K562 (cell line): ENCODE measurements around the gene LRP1B. TPM values are rescaled to one million over a fixed set of nuclear protein-coding genes. Genes with fewer than 3 reads are reported as not detected.

ENCODE experiments used
- ATAC-seq: fragments of 200-7000 bp; cut with Tn5 transposase; 3 replicates; pipeline ENCODE4 v1.9.1; 2020; ENCODE audit warnings: moderate library complexity
- BruUV-seq: library from RNA; stranded (reverse); fragments of 400-500 nt; replicated peaks from 2 replicates; lab custom pipeline; 2021; lab: Mats Ljungman, UMichigan
- CTCF ChIA-PET: fragments of 300-600 bp; formaldehyde crosslinking; extraction: SDS; loops from one replicate; lab custom pipeline; 2021; ENCODE audit warnings: low intra/inter-chr PET ratio; lab: Yijun Ruan, JAX
- POLR2A ChIA-PET: fragments of 300-600, 350-650 bp; sonication (Branson Sonifier 250); formaldehyde crosslinking; extraction: SDS; loops from one replicate; lab custom pipeline; 2021; ENCODE audit warnings: antibody characterized with exemption, inconsistent platforms; lab: Yijun Ruan, JAX
- DNase-seq, 4 experiments: peaks; one replicate each; pipeline versions ENCODE4 v3.0.0 to v3.0.0-alpha.2; 2011 to 2018; ENCODE audit warnings: low spot score in 3 of 4, mixed read lengths in 3 of 4; ENCODE audit errors: extremely low read depth in 1 of 4
- FAIRE-seq: peaks from 2 replicates; lab custom pipeline; 2011; peaks lifted over from hg19 to GRCh38; lab: Jason Lieb, UNC
- H2AFZ ChIP-seq: 2 replicates; pipeline ENCODE4 v1.6.0; 2011; ENCODE audit warnings: low read depth, low read length, control low read depth, inconsistent platforms
- H3K27ac ChIP-seq: fragments of 200-600 bp; 3 replicates; pipeline ENCODE4 v1.8.0; 2011; ENCODE audit warnings: low read depth, mild to moderate bottlenecking, control low read depth, inconsistent platforms, low read length, moderate library complexity, mixed read lengths; ENCODE audit errors: extremely low read depth
- H3K27me3 ChIP-seq, 2 experiments: fragments of 300-600 bp in 1 of 2; 2 replicates in 1 of 2; 3 replicates in 1 of 2; pipeline versions ENCODE4 v1.6.0 to v1.8.0; 2011; ENCODE audit warnings: inconsistent platforms in 2 of 2, low read length in 2 of 2, mild to moderate bottlenecking in 1 of 2, mixed read lengths in 1 of 2, moderate library complexity in 1 of 2; ENCODE audit not compliant: control insufficient read depth in 2 of 2, insufficient read depth in 2 of 2
- H3K36me3 ChIP-seq: fragments of 300-600 bp; 3 replicates; pipeline ENCODE4 v1.8.0; 2011; ENCODE audit warnings: mild to moderate bottlenecking, low read length, inconsistent platforms; ENCODE audit not compliant: control insufficient read depth, insufficient read depth
- H3K4me1 ChIP-seq, 2 experiments: fragments of 200-600 bp in 1 of 2; replicated peaks in 1 of 2; 2 replicates in 1 of 2; 3 replicates in 1 of 2; pipeline versions ENCODE4 v1.5.1 to v1.8.0; 2011; ENCODE audit warnings: inconsistent platforms in 2 of 2, low read length in 2 of 2, mild to moderate bottlenecking in 1 of 2, mixed read lengths in 1 of 2, moderate library complexity in 1 of 2; ENCODE audit not compliant: control insufficient read depth in 2 of 2, insufficient read depth in 2 of 2
- H3K4me2 ChIP-seq: 2 replicates; pipeline ENCODE4 v1.6.1; 2011; ENCODE audit warnings: low read length, control low read depth, inconsistent platforms, mixed read lengths; ENCODE audit not compliant: insufficient read depth
- H3K4me3 ChIP-seq: fragments of 200-600 bp; sonication (generic), shearing (Covaris generic); 2 replicates; pipeline ENCODE4 v1.5.1; 2016; ENCODE audit warnings: control low read depth, inconsistent platforms
- H3K79me2 ChIP-seq: fragments of 200-600 bp; 3 replicates; pipeline ENCODE4 v1.8.0; 2011; ENCODE audit warnings: low read length, inconsistent platforms; ENCODE audit not compliant: control insufficient read depth, insufficient read depth
- H3K9ac ChIP-seq, 2 experiments: 2 replicates each; pipeline versions ENCODE4 v1.6.0 to v1.6.1; 2011; ENCODE audit warnings: low read depth in 2 of 2, low read length in 2 of 2, control low read depth in 1 of 2, inconsistent platforms in 1 of 2, mild to moderate bottlenecking in 1 of 2, mixed read lengths in 1 of 2; ENCODE audit not compliant: insufficient read depth in 1 of 2
- H3K9me1 ChIP-seq: one replicate; pipeline ENCODE4 v1.6.0; 2011; ENCODE audit warnings: inconsistent platforms, mild to moderate bottlenecking, low read length, moderate library complexity; ENCODE audit not compliant: control insufficient read depth, insufficient read depth
- H3K9me3 ChIP-seq: replicated peaks from 2 replicates; pipeline ENCODE4 v1.5.1; 2011; ENCODE audit warnings: low read depth, low read length, inconsistent platforms; ENCODE audit not compliant: control insufficient read depth, insufficient read depth
- H4K20me1 ChIP-seq: replicated peaks from 2 replicates; pipeline ENCODE4 v1.6.1; 2011; ENCODE audit warnings: low read length, inconsistent platforms, mixed read lengths; ENCODE audit not compliant: control insufficient read depth, insufficient read depth
- ARID2 ChIP-seq: fragments of 450-650 bp; IDR thresholded peaks from 2 replicates; pipeline ENCODE4 v1.6.1; 2017; ENCODE audit warnings: antibody characterized with exemption, mild to moderate bottlenecking
- ATF1 ChIP-seq, 2 experiments: fragments of 450-650 bp in 1 of 2; IDR thresholded peaks; 2 replicates each; pipeline ENCODE4 v1.6.1; 2016; ENCODE audit warnings: missing compliant biosample characterization in 1 of 2, missing genetic modification characterization in 1 of 2
- CEBPG ChIP-seq, 3 experiments: fragments of 200-800 bp in 1 of 3; sonication (Bioruptor generic) in 1 of 3; sonication (generic) in 1 of 3; formaldehyde crosslinking in 1 of 3; IDR thresholded peaks in 2 of 3; conservative IDR thresholded peaks in 1 of 3; 2 replicates each; pipeline versions ENCODE4 v1.6.1 to v1.8.0; 2016 to 2022; ENCODE audit warnings: missing compliant biosample characterization in 2 of 3, missing genetic modification characterization in 2 of 3, mild to moderate bottlenecking in 1 of 3, missing genetic modification reagents in 1 of 3
- CREB3L1 ChIP-seq: fragments of 450-650 bp; IDR thresholded peaks from 2 replicates; pipeline ENCODE4 v1.6.1; 2014; ENCODE audit warnings: low read depth, mild to moderate bottlenecking, moderate library complexity, borderline replicate concordance
- EGR1 ChIP-seq: fragments of 450-650 bp; conservative IDR thresholded peaks from 2 replicates; pipeline ENCODE4 v1.6.1; 2017; ENCODE audit warnings: mild to moderate bottlenecking
- GTF2F1 ChIP-seq: IDR thresholded peaks from 2 replicates; pipeline ENCODE4 v1.6.1; 2011; ENCODE audit warnings: low read depth, low read length, improper control_type of control experiment
- GTF3C2 ChIP-seq: IDR thresholded peaks from 3 replicates; pipeline ENCODE4 v1.6.1; 2011; ENCODE audit warnings: borderline replicate concordance, mild to moderate bottlenecking, moderate library complexity; ENCODE audit not compliant: insufficient read length; ENCODE audit errors: extremely low read depth
- ILK ChIP-seq: fragments of 450-650 bp; IDR thresholded peaks from 2 replicates; pipeline ENCODE4 v1.6.1; 2016; ENCODE audit warnings: missing genetic modification characterization, low read depth, mild to moderate bottlenecking, missing compliant biosample characterization, moderate library complexity, borderline replicate concordance
- KAT7 ChIP-seq: sonication (generic); formaldehyde crosslinking; IDR thresholded peaks from 2 replicates; pipeline ENCODE4 v1.8.0; 2022; ENCODE audit warnings: missing genetic modification reagents, mild to moderate bottlenecking, borderline replicate concordance
- KDM1A ChIP-seq, 2 experiments: fragments of 450-650 bp; IDR thresholded peaks; 2 replicates each; pipeline ENCODE4 v1.6.1; 2016; ENCODE audit warnings: mild to moderate bottlenecking in 2 of 2
- NFATC3 ChIP-seq: fragments of 450-650 bp; IDR thresholded peaks from 2 replicates; pipeline ENCODE4 v1.6.1; 2017; ENCODE audit warnings: mild to moderate bottlenecking
- NFE2L1 ChIP-seq: fragments of 450-650 bp; IDR thresholded peaks from 2 replicates; pipeline ENCODE4 v1.6.1; 2016; ENCODE audit warnings: missing genetic modification characterization, low read depth, mild to moderate bottlenecking, missing compliant biosample characterization, moderate library complexity, borderline replicate concordance
- RBM15 ChIP-seq: fragments of 200-400 bp; formaldehyde crosslinking; IDR thresholded peaks from 2 replicates; pipeline ENCODE4 v1.6.1; 2018; ENCODE audit warnings: mild to moderate bottlenecking, low read length, moderate library complexity; ENCODE audit not compliant: insufficient read depth
- SRF ChIP-seq, 2 experiments: fragments of 250-450, 450-650 bp in 1 of 2; sonication (Bioruptor Pico) in 1 of 2; sonication (generic) in 1 of 2; formaldehyde crosslinking; IDR thresholded peaks; 2 replicates each; pipeline versions ENCODE4 v1.5.0 to v1.5.1; 2020 to 2022; ENCODE audit warnings: mild to moderate bottlenecking in 1 of 2, missing genetic modification reagents in 1 of 2
- USF2 ChIP-seq: sonication (generic); formaldehyde crosslinking; IDR thresholded peaks from 2 replicates; pipeline ENCODE4 v1.5.0; 2020; ENCODE audit warnings: missing genetic modification reagents
- in situ Hi-C: fragments of 300-500 bp; cut with MboI; formaldehyde crosslinking; loops from 4 replicates; pipeline ENCODE4 v1.15.0; 2018; ENCODE audit warnings: inconsistent platforms, mixed read lengths
- intact Hi-C: fragments of 100-400 bp; cut with micrococcal nuclease; formaldehyde crosslinking; loops from 2 replicates; pipeline ENCODE4 v1.14.2; 2022
- polyA plus RNA-seq, 8 experiments: library from polyadenylated mRNA; depleted of rRNA in 4 of 8; stranded (reverse) in 5 of 8; unstranded in 3 of 8; fragments of >200 nt; fragmentation: Nextera tagmentation in 2 of 8; fragmentation: Illumina TruSeq in 1 of 8; extraction: Ambion mirVana in 2 of 8; extraction: Trizol in 1 of 8; gene quantifications; 2 replicates each; pipeline versions ENCODE4 v1.2.1 to v1.2.3, GENCODE V29; 2011 to 2014; ENCODE audit warnings: inconsistent platforms in 1 of 8, missing spikeins in 1 of 8
- total RNA-seq, 7 experiments: library from RNA; depleted of rRNA in 6 of 7; stranded (reverse); fragments of >200 nt in 6 of 7; fragmentation: Illumina TruSeq in 2 of 7; extraction: Trizol in 2 of 7; gene quantifications; 2 replicates each; pipeline versions ENCODE4 v1.2.1 to v1.2.3, GENCODE V29; 2011 to 2021; ENCODE audit warnings: low replicate concordance in 1 of 7

LRP1B gene
- total and polyA plus RNA-seq, 9 of the 15 experiments (the other 6 are each of a cell fraction or from before 2014, with no cell fraction given), result not detected

- TF ChIP-seq CEBPG (CRISPR knock-in tag; IDR thresholded peaks at IDR 0.05), result no peak
- TF ChIP-seq CEBPG (tag; conservative IDR thresholded peaks at IDR 0.05 in 1 of 2, IDR thresholded peaks at IDR 0.05 in 1 of 2), result no peak
- no peak for TF ChIP-seq USF2 (CRISPR knock-in tag)
- TF ChIP-seq GTF3C2, result no peak
- TF ChIP-seq GTF2F1, result no peak
Measured at GRCh38 chr2:140186313-140186712, 1944.5 kb downstream of the LRP1B start (continued).

- H2AFZ ChIP-seq, result no peak overlapping the region
- no peak overlapping the region for H3K9ac ChIP-seq
- no peaks in the 10 kb centered on the region for H3K36me3 ChIP-seq
- FAIRE-seq (no peak), ATAC-seq (no peak), DNase-seq (no peak)
- no peak overlapping the region for H3K27ac ChIP-seq
- intact Hi-C loops, result no loop called here
- no peaks in the 10 kb centered on the region for H3K27me3 ChIP-seq
- no peaks in the 10 kb centered on the region for H3K9me1 ChIP-seq
- H3K4me3 ChIP-seq, result no peak overlapping the region
- no peak overlapping the region for H3K4me2 ChIP-seq
- no peaks in the 10 kb centered on the region for H3K9me3 ChIP-seq
- ChIA-PET CTCF (no interaction called here), POLR2A (no interaction called here)
- H3K4me1 ChIP-seq, result no peaks in the 10 kb centered on the region
- H4K20me1 ChIP-seq, result no peaks in the 10 kb centered on the region
- in situ Hi-C loops, result no loop called here
- no TSS peak for BruUV-seq
- no peaks in the 10 kb centered on the region for H3K79me2 ChIP-seq
- TF ChIP-seq RBM15, result no peak
- no peak for TF ChIP-seq NFATC3
- no peak for TF ChIP-seq KDM1A (IDR thresholded peaks at IDR 0.05)
- TF ChIP-seq ATF1 (CRISPR knock-in tag; IDR thresholded peaks at IDR 0.05), result no peak
- no peak for TF ChIP-seq ATF1 (tag; IDR thresholded peaks at IDR 0.05)
- no peak for TF ChIP-seq KAT7 (CRISPR knock-in tag)
- TF ChIP-seq CREB3L1, result no peak
- TF ChIP-seq ARID2, result no peak
- no peak for TF ChIP-seq ILK (tag)
- no peak for TF ChIP-seq SRF (CRISPR knock-in tag; IDR thresholded peaks at IDR 0.05)
- no peak for TF ChIP-seq EGR1
- TF ChIP-seq NFE2L1 (tag), result no peak
Measured at GRCh38 chr2:140185076-140185475, 1945.7 kb downstream of the LRP1B start.
